GM03348 (cell line): Measurements from ENCODE around the gene PROM2.
"Not testable (repeated sequence)": the region's sequence is repeated elsewhere in the genome, so short reads cannot be mapped to it uniquely, and the experiment has no call there.

ENCODE experiments used
- DNase-seq: peaks from one replicate; pipeline ENCODE4 v3.0.0; 2012; ENCODE audit warnings: low spot score

Gene PROM2

GRCh38 chr2:95269036-95269680 is 5.1 kb upstream of the PROM2 start:
- DNase-seq: no peak

- DNase-seq: not testable (repeated sequence)
These were observed 4.5 kb upstream of the PROM2 start for GRCh38 chr2:95269745-95270144.

GRCh38 chr2:95270541-95271081 is 3.6 kb upstream of the PROM2 start:
- DNase-seq: no peak

- DNase-seq: no peak
These were observed 2.8 kb upstream of the PROM2 start for GRCh38 chr2:95271381-95271971.

- DNase-seq: no peak
These were observed 1.9 kb upstream of the PROM2 start for GRCh38 chr2:95272299-95272751.

GRCh38 chr2:95272781-95273180 is 1.5 kb upstream of the PROM2 start:
- no peak for DNase-seq

GRCh38 chr2:95273566-95274290 is 521 bp upstream of the PROM2 start:
- no peak for DNase-seq

- no peak for DNase-seq
These were observed 884 bp downstream of the PROM2 start for GRCh38 chr2:95275151-95275515.

- no peak for DNase-seq
These were observed 1.5 kb downstream of the PROM2 start for GRCh38 chr2:95275601-95276243.

- DNase-seq: no peak
These were observed 2.1 kb downstream of the PROM2 start for GRCh38 chr2:95276244-95276887.

- no peak for DNase-seq
These were observed 2.6 kb downstream of the PROM2 start for GRCh38 chr2:95276888-95277245.

GRCh38 chr2:95277246-95277906 is 3.1 kb downstream of the PROM2 start:
- no peak for DNase-seq

- peak; percentile 87 for DNase-seq
These were observed 3.8 kb downstream of the PROM2 start for GRCh38 chr2:95278051-95278471.

- DNase-seq: no peak
These were observed 4.5 kb downstream of the PROM2 start for GRCh38 chr2:95278637-95279225.

- no peak for DNase-seq
These were observed 5.3 kb downstream of the PROM2 start for GRCh38 chr2:95279435-95280035.

GRCh38 chr2:95281071-95281470 is 6.8 kb downstream of the PROM2 start:
- DNase-seq: no peak

GRCh38 chr2:95281786-95282185 is 7.5 kb downstream of the PROM2 start:
- DNase-seq: no peak

- no peak for DNase-seq
These were observed 8.2 kb downstream of the PROM2 start for GRCh38 chr2:95282458-95282857.

GRCh38 chr2:95283562-95283961 is 9.3 kb downstream of the PROM2 start:
- no peak for DNase-seq

- no peak for DNase-seq
These were observed 10.8 kb downstream of the PROM2 start for GRCh38 chr2:95284886-95285541.
